ENCODE results near the gene SAG.
"Not testable (repeated sequence)": the region's sequence is repeated elsewhere in the genome, so short reads cannot be mapped to it uniquely, and the experiment has no call there.

SAG gene

DNA sequence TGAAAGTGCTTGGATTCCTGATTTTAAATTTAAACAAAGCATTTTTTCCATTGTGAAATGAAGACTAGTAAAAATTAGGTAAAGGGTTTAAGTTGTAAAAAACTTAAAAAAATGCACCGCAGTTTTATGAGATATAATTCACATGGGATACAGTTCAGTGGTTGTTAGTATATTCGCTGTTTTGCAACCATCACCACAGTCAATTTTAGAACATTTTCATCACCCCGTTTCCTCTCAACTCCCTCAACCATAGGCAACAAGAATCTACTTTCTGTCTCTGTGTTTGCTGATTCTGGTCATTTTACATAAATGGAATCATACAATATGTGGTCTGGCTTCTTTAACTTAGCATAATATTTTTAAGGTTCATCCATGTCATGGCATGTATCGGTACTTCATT is 50.7 kb downstream of the SAG start:
- DNase-seq: no peak

DNA sequence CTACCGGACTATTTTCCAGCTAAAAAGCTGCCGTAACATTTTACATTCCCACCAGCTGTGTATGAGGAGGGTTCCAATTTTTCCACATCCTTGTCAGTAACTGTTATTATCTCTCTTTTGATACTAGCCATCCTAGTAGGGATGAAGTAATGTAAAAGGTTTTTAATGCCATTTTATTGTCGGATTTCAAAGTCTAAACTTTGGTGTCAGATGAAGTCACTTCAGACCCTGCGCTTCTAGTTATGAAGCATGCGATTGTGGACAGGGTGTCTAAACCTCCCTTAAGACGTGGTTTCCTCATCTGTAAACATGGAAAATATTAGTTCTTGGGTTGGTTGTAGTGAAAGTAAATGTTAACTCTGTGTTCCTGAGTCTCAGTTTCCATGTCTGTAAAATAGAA is 51.3 kb downstream of the SAG start:
- no peak for DNase-seq

DNA sequence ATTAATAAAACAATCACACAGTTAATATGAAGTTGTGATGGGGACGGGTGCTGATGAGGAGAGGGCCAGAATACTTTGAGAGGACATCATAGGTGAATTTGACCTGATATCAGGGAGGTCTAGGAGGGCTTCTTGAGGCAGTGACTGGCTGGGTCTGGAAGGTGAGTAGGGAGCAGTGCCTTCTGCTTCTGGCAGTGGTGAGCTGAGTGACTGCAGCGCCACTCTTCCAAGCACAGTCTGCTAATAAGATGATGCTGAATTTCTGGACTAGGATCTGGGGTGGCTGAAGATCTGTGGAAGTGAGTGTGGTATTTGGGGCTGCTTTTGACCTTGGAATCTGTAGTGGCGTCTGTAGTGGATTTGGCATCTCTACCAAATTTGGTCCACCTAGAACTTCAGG is 52.2 kb downstream of the SAG start:
- no peak for DNase-seq

DNA sequence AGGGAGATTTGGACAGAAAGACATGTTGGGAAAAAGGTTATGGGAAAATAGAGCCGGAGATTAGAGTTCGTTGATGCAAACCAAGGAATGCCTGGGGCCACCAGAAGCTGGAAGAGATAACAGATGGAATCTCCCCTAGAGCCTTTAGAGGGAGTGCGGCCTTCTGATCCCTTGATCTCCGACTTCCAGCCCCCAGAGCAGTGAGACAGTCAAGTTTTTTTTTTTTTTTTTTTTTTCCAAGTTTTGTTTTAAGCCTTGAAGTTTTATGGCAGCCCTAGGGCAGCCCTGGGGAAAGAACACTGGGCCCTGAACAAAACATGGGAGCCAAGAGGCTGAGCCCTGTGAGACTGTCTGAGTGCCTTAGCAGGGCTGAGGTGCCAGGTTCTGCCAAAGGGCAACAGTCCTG is 53.2 kb downstream of the SAG start:
- DNase-seq: no peak

DNA sequence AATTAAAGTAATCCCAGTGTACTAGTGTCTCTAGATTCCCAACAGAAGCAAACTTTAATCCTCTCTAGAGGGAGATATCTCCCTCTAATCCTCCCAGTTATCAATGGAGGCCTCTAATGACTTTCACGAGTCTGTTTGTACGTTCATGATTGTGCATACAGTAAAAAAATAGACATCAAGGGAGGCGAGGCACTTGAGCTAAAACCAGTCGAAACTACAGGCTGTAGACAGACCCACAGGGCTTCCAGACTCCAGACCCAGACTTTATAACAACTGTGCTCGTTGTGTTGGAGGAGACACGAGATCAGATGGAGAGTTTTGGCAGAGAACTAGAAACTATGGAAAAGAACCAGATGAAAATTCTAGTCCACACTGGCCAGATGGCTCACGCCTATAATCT is 53.7 kb downstream of the SAG start:
- DNase-seq: no peak

DNA sequence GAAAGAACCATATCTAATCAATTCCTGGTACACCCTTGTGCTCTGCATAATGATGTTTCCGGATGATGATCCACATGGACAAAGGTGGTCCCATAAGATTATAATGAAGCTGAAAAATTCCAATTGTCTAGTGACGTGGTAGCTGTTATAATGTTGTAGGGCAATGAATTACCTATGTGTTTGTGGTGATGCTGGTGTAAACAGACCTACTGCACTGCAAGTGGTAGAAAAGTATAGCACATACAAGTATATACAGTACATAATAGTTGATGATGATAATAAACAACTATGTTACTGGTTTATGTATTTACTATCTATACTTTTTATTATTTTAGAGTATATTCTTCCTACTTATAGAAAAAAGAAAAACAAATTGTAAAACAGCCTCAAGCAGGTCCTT is 55.1 kb downstream of the SAG start:
- no peak for DNase-seq

DNA sequence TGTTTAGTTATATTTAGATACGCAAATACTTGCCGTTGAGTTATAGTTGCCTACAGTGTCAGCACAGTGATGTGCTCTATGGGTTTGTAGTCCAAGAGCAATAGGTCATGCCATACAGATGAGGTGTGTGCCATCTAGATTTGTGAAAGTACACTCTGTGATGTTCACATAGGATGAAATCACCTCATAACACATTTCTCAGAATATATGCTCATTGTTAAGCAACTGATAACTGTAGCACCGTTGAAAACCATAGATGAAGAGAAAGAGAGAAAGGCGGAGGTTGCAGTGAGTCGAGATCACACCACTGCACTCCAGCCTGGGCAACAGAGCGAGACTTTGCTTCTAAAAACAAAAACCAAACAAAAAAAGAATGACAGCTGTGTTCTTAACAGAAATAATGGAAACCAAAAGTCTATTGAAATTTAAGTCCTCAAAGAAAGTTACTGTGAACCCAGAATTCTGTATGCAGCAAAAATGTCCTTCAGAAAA is 56.2 kb downstream of the SAG start:
- no peak for DNase-seq

DNA sequence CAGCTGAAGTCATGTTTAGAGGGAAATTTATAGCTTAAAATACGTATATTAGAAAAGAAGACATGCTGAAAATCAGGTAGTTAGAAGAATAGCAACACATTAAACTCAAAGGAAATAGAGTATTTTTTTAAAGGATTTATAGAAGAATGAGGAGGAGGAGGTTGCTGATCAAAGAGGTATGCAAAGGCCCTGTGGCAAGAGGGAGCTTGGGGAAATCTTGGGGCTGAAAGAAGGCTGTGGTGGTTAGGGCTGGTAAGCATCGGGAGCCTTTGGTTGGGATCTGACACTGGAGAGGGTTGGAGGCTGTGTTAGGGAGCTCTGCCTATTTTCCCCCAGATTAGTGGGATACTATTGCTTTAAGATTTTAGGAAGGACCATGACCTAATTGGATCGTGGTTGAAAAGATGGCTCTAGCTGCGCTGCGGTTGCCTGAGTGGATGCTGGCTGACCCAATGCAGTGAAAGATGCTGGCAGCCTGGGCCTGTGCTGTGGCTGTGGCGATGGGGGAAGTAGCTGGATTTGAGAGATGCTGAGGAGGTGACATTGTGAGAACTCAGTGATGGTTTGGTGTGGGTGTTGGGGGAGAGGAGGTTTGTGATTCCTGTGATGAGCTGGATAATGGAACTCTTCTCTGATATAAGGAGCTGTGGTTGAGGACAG is 58.4 kb downstream of the SAG start:
- no peak for DNase-seq

DNA sequence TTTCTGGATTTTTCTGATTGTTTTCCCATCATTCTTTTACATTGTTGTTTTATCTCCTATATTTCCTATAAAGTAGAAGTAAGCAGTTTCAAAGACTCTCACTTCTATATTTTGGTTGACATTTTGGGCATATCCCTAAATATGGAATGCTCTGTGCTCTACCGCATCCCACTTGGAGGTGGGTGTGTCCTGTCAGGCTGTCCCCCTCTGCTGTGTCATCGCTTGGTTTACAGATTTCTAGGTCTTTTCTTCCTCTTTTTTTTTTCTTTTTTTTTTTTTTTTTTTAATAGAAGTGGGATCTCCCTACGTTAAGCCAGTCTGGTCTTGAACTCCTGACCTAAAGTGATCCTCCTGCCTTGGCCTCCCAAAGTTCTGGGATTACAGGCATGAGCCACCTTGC is 60.0 kb downstream of the SAG start:
- DNase-seq: no peak

DNA sequence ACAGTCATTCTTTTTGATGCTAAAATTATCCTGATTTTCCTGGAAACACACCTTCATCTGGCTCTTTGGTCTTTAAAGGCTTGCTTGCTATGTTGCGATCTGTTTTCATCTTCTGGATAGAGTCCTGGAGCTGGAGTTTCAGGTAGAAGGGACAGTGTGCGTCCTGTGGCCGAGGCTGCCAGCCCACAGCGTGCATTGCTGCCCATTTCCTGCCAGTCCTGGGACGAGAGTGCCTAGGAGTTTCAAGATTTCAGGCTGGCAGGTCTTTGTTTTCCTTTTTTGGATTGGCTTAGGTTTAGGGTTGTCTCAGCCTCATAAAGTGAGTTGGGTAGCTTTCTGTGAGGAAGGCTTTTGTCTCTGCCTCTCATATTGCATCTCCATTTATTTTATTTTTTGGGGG is 61.1 kb downstream of the SAG start:
- DNase-seq: no peak

DNA sequence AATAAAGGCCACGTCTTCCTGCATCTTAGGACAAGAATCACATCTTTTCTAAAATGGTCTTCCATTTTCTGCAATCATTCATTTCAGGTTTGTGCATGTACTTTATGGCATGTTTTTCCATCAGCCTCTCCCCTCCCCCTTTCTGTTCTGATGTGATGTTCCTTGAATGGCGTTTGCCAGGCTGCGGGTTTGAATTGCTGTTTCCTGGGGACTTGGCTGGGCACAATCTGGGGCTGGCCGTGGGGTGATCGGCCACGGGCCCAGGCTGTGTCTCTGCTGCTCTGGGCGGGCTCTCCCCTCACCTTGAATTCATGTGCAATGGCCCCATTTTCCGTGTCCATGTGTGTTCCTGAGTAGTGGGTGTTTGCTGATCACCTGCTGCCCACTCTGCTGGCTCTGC is 61.8 kb downstream of the SAG start:
- DNase-seq: no peak

DNA sequence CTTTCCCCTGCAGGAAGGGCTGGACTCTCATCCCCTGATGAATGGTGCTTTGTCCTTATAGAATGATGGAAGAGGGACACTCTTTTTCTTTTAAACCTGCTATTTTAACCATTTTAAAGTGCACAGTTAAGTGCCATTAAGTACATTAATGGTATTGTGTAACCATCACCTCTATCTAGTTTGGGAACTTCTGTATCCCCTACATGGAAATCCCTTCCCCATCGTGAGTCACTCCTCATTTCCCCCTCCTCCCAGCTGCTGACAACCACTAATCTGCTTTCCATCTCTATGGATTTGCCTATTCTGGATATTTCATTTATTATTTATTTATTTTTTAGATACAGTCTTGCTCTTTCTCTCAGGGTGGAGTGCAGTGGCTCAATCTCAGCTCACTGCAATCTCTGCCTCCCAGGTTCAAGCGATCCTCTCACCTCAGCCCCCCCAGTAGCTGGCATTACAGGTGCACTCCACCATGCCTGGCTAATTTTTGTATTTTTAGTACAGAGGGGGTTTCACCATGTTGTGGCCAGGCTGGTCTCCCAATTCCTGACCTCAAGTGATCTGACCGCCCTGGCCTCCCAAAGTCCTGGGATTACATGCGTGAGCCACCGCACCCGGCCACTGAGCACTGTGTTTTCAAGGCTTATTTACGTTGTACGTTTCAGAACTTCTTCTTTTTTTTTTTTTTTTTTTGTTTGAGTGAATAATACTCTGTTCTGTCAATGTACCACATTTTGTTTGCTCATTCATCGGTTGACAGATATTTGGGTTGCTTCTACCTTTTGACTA is 62.5 kb downstream of the SAG start:
- DNase-seq: no peak

DNA sequence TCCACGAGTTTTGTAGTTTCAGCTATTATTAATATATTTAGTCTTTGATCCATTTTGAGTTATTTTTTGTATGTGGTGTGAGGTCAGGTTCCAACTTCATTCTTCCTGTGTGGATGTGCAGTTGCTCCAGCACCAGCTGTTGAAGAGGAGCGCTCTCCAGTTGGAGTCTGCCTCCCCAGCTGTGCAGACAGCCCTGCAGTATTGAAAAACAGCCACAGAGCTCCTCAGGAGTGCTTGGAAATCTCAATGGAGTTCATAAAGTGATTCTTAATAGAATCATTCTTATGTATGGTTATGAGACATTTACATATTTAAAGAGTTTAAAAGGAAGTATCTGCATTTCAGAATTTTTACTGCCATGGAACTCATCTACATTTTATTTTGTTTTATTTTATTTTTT is 64.0 kb downstream of the SAG start:
- no peak for DNase-seq

DNA sequence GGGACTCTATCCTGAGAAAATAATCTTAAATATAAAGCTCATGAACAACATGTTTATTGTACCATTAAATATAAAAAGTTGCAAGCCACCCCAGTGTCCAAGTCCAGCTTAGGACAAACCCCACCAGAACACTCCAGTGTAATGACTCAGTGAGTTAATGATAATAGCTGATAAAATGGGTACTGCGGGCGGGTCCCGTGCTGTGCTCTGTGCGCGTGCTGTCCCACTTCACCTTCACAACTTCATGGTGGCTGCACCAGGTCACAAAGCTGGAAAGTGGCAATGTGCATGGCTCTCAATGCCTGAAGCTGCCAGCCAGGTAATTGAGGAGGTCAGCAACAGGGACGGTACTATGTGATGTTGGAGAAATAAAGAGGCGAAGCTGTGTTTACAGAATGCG is 65.2 kb downstream of the SAG start:
- no peak for DNase-seq

DNA sequence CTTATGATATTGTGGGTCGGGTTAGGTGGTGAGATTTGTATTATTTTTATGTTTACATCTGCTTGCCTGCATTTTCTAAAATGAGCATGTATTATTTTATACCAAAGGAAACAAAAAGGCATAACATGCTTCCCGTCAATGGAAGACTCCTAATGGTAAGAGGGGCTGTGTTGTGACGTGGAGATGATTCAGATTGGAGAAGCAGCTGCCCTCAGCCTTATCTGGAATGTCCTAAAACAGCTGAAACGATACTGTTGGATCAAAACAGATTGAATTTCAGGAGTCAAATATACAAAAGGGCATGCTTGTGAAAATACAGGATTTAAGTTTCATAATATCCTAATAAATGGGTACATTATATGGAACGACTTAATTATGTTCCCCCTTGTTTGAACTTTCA is 65.7 kb downstream of the SAG start:
- no peak for DNase-seq

DNA sequence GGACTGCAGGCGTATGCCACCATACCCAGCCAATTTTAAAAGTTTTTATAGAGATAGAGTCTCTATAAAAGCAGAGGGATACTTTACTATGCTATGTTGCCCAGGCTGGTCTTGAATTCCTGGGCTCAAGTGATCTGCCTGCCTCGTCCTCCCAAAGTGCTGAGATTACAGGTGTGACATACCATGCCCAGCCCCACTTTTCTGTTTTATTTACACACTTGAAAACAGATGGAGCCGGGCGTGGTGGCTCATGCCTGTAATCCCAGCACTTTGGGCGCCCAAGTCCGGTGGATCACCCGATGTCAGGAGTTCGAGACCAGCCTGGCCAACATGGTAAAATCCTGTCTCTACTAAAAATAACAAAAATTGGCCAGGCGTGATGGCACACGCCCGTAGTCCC is 67.2 kb downstream of the SAG start:
- DNase-seq: not testable (repeated sequence)

DNA sequence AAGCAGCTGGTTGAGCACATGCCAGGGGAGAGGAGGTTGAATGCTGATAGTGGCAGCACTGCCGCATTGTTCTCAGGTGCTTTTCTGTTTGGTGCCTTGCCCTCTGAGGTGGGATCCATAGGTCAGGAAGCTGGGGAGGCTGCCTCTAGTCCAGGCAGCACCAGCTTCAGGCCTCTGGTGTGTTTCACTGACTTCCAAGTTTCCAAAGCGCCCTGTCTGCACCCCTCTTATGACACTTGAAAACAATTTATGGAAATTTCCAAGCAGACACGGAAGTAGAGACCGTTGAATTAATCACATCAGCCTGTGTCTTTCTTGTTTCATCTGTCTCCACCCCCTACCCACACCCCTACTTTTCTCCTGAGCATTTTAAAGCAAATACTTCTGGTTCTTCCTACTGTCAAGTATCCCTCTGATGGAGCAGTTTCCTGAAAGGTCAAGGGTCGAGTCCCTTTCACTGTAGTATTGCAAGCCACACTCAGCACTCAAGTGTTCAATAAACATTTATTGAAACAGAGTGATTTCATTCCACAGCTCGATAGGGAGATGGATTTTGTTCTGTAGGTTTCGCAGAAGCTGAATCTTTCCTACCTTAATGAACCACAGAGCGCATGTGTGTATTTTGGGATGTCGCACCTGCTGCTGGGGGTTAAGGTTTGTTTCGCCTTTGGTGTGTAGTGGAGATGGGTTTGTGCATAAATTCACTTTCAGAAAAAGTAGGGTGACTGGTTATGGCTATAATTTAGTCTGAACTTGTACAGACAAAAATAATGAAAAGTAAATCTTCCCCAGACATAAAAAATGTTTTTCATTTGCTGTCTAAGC is 68.1 kb downstream of the SAG start:
- no peak for DNase-seq

DNA sequence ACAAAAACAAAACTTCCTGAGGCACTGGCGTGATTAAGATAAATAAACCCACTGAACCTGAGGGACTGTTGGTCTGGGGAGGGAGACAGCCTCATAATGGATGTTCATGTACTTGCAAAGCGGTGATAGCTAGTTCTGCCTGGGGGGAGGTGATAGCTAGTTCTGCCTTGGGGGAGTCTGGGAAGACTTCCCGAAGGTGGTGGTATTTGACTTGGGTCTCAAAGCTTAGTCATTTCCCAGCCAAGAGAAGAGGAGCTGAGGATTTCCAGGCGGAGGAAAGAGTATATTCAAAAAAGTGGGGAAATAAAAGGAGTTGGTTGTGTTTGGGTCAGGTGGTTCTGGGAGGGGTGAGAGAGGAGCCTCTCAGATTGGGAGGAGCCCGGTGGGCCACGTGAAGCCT is 71.4 kb downstream of the SAG start:
- DNase-seq: no peak

DNA sequence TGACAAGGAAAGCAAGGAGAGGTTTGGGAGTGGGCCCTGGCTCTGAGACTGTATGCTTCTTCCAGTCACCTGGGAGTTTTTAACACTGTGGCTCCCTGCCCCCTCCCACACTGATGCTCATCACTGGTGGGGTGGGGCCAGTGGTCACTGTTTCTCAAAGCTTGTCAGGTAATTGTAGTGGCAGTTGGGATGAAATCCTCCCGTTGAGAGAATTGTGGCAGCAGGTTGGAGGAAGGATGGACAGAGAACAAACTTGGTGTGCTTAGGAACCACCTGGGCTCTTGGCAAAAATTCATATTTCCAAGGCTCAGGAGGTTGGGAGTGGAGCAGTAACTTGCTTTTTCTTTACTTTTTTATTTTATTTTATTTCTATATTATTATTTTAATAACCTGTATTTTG is 71.8 kb downstream of the SAG start:
- DNase-seq: no peak

DNA sequence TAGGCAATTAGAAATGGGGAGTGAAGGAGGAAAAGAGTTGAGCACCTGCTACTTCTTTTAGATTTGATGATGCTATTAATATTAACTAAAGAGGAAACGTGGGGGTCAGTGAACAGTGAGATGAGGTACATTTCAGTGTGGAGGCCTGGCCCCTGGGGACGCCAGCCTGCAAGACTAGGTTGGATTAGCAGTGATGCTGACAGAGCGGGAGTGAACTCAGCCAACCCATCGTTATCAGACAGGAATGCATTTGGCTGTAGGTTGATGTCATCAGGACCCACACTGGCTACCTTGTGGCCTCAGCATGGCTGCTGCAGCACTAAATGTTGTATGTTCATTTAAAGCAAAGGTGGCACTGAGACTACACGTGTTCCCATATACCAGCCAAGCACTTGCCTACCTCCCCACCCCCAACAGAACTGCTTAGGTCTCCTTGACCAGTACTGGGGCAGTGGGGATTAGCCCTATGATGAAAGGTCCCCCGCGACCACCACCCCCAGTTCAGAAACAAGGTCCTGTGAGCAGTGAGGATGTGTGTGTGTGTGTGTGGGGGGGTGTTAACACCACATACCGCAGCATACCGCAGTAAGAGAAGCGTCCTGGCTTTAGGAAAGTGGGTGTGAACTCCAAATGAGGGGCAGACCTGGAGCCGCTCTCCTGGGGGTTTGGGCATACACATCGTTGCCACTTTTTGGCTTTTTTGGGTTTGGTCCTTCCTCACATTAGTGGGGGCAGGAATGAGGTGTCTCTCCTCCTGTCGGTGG is 72.7 kb downstream of the SAG start:
- DNase-seq: no peak

DNA sequence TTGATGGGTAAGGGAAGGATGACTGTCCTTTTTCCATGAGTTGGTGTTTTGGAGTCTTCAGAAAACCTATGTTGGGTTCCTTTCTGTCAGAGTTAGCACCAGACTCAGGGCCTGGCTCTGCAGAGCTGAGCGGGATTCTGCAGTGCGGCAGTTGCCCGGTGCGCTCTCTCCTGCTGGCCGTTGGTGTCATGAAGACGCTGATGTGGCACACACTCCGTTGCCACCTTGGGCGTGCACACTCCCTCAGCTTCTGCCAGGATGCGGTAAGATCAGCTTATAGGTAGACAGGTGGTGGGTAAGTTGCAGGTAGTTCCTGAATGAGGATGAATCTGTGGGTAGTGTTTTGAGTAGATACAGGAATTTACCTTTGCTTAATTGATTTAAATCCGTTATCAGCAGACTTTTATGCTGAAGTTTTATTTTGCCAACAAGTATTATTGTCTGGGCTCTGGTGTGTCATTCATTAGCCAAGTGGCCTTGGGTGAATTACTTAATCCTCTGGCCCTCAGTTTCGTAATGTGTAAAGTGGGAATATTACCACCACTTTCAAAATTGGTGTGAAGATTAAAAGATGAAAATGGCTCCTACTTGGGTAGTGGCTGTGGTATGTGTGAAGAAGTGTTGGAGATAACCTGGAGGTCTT is 73.5 kb downstream of the SAG start:
- DNase-seq: no peak

DNA sequence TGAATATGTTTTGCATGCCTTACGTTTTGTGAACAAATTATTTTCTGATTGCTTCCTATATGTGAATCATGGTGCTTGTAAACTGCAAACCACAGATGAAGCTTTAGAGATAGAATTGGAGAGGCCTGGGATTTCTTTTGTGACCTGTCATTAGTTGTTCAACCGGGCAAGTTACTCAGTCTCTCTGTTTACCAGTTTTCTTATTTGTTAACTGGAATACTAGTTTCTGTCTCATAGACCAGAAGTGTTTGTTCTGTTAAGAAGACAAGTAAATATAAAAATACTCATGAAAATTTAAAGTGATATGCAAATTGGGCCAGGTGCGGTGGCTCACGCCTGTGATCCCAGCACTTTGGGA is 74.0 kb downstream of the SAG start:
- DNase-seq: no peak

DNA sequence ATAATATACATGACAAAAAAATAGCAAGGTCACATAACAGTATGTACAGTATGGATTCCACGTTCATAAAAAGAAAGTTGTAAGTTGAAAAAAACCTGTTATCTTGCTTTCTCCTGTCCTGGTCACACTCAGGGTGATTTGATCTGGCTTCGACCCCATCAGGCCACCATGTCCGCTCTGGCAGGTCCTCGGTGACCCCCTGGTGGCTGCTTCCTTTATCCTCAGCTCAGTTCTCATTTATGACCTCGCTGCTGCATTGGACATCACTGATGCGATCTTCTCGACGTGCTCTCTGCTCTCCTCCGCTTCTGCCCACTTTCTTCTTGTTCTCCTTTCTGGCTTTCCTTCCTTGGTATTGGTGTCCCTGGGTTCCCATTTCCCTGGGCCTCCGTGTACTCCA is 76.4 kb downstream of the SAG start:
- no peak for DNase-seq
